GM21528 (cell line): Measurements from ENCODE around the gene GPC6.

Experiments
- ATAC-seq: cut with Tn5 transposase; IDR thresholded peaks from one replicate; pipeline ENCODE4 v1.9.1; 2021; ENCODE audit warnings: mild to moderate bottlenecking, moderate library complexity; ENCODE audit not compliant: unreplicated experiment, low FRiP score

Gene GPC6

DNA sequence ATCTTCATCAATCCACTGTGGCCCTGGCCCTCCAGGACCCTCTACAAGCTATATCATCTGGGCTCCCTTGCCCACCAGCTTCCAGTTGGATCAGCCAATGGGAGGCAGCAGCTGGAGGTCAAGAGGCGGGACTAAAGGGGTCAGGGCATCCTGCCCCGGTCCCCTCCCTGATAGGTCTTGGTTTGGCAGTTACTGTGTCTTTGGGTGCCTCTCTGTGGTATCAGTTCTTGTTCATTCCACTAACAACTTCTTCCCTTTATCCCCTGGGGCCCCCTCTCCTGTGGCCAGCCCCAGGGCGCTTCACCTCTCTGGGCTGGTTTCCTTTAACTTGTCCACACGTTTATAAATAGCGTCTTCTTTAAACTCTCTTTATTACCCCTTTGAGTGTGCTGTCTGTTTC, 1169.3 kb downstream of the GPC6 start:
- ATAC-seq: no peak

DNA sequence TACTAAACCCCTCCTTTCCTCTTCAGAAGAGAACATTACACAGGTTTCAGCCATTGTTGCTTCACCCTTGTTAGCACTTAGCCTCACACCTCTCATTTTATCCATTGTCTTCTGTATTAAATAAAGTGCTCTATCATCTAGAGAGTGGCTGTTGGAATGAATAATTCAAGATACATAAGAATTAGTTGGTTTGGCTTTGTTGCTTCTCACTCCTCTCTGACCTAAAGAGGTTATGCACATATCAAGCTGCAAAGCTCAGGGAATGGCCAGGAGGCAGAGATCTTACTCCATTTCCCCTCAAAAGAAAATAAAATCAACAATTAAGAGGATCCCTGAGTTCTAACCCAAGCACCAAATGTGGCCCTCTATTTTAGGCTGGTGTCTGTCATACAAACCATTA, 1173.2 kb downstream of the GPC6 start:
- no peak for ATAC-seq

DNA sequence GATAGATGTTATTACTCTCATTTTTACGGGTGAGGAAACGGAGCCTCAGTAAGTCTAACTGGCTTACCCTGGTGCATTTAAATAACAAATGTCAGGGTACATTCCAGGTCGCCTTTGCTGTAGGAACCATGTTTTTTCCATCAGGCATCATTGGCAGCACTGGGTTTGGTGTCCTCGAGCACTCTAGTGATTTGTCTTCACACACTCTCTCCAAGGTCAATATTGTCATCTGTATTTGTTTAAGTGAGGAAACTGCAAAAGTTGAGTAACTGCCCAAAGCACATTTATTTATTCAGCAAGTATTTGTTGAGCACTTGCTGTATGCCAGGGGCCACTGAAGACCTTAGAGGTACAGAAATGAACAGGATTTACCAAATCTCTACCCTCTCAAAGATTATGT, 1174.3 kb downstream of the GPC6 start:
- no peak for ATAC-seq

DNA sequence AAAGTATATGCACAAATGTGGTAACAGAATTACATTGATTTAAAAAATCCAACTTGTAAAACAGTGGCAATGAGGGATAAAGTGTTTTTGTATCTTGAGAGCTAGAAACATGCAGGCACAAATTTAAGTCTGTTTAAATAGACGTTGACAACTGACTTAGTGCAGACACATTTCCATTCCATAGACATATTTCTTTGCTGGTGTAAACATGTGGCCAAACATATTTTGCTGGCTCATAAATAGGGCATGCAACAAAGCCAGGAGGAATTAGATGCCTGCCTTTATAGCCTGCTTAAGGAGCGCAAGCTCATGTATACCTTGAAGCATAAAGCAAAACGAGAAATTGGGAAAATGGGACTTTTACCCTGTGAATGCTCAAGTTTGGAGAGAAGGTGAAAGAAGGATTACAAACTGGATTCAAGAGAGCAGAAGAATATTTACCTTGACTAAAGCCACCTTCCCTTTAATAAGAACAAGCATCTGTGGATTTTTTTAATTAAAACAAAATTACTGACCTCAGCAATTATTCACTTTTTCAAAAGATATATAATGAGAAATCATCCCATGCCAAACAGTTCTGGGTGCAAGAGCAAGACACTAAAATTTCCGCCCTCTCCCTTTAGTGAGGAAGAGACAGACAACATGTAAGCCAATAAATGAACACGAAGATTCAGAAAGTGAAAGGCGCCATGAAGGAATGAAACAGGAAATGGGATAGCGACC, 1181.9 kb downstream of the GPC6 start:
- ATAC-seq: no peak

DNA sequence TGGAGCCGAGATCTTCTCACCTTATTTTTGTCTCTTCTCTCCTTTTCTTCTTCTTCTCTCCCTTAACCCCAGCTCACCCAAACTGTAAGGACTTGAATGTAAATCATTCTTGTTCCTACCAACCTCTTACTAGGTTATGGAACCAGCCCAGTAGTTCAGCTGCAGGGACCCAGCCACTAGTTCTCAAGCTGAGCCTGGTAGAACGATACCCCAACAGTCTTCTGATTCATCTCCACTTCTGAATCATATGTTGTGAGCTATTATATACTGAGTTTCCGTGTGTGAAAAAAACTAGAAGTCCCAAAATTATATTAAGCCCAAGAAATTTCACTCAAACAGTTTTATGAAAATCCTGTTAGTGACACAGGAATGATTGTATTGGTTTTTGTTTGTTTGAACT, 1185.1 kb downstream of the GPC6 start:
- no peak for ATAC-seq

DNA sequence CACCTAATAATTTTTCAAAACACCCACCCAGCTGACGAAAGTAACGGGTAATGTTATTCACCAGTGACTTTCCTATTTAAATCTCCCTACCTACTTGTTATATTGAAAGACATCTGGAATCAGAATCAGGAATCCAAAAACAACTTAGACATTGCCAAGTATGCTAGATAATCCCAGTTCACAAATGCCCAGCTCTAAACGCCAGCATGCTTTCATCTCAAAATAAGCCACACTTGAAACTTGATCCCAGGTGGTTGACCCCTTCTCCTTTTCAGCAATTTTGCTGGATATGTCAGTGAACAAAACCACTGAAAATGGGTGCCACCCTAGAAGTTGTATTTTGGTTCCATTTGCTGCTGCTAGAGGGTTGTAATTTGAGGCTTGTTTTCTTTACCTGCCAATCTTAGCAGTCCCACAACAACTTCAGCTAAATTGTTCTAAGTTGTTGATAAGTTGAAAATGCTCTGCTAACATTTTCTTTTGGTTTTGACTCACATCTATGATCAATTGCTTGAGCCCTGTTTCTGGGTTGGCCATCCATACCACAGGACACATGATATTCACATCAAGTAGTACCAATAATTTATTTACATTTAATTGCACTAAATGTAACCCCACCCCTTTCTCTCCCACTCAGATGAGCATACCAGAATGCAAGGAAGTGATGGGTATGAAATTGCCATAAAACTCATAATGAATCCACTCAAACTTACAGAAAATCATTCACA, 1186.4 kb downstream of the GPC6 start:
- ATAC-seq: no peak

DNA sequence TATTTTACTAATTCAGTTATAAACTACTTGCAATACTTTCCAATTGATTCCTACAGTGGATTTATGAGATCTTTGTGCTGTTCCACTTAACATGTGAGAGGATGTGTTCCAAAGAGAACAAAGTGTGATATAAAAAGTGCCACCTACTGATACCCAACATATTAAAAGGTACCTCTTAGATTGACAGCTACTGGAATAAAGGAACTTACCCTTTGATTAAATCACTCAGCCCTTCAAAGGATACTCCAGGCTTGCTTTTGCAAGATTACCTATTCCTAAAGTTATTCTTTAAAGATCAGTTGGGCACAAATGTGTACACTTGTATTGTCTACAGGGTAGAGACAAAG, 1187.0 kb downstream of the GPC6 start:
- ATAC-seq: no peak

DNA sequence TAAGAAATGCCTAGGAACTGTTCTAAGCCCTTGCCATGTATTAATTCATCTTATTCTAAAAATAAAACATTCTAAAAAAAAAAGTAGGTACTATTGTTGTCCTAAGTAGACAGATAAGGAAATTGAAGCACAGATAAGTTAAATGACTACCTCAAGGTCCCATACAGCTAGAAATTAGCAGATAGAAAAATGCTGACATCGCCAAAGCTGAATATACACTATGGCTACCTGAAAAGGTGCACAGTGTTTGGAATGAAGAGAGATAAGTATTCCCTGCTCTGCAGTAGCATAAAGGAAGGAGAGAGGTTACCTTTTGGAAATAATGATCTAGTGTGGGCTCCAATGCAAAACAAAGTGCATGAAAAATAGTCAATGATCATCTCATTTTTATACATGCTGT, 1187.5 kb downstream of the GPC6 start:
- ATAC-seq: no peak

DNA sequence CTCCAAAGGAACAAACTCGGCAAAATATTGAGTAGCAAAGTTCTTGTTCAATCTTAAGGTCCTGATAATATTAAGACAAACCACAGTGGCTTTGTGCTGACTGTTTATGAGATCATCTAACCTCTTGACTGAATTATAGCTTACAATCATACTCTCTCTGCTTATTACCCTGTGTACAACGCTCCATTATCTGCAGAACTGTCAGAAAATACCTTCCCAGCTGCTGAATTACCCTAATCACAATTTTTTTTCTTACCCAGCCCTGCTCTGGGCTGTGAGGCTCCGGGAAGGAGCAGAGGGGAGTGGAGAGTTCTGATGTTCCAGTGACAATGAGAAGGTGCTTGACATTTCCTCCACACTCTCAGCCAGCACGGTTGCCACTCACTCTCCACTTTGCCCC, 1188.1 kb downstream of the GPC6 start:
- ATAC-seq: no peak

DNA sequence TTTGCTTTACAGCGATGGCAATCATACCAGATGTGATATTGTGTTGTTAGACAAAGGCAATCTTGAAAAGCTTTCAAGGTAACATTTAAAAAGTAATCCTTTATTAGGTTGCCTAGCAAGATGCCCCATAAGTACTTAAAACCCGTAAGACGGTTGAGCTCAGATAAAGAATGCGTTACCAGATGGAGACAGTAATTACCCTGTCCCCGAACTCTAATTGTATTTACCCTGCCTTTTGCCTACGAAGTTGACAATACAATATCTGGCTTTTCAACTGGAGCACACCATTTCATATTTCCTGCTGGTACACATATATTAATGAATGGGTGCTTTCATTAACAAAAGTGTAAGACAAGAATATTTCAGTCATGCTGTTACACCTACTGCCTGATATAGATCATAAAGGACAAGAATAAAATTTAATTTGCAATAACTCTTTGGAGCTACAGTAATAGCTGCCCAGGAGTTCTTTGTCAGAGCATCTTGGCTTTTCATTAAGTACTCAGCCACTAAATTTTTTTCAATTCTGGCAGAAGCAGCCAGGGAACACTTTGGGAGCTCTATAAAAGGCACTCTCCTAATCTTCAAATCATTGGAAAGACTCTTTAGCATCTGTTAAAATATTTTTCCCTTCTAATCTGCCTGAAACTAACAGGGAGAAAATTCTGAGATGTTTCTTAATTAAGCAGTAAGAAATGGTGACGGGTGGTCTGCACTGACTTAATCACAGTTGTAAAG, 1189.1 kb downstream of the GPC6 start:
- no peak for ATAC-seq

DNA sequence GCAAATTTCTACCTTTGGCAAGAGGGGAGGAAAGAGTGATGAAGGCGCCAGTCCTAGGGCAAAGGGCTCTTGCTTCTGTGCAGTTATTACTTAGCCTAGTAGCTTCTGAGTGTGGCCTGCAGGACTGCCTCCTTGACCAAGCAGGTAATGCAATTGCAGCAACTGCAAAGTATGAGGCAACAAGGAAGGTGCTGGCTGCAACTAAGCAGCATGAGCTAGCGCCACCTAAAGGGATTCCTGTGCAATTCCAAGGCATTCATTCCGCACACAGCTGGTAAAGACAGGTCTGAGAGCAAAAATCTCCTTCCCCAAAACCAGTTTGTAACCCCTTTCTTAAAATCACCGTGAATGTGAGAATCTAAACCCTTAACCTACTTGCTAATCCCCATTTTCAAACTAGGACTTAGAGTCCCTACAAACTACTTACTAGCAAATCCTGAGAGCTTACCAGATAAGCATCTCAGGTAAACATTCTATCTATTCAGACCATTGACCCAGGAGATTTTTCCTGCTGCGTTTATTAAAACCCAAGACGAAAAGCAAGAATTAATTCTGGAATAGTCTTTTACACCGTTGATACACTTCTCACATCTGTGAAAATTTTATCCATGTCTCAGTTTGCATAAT, 1190.0 kb downstream of the GPC6 start:
- no peak for ATAC-seq

DNA sequence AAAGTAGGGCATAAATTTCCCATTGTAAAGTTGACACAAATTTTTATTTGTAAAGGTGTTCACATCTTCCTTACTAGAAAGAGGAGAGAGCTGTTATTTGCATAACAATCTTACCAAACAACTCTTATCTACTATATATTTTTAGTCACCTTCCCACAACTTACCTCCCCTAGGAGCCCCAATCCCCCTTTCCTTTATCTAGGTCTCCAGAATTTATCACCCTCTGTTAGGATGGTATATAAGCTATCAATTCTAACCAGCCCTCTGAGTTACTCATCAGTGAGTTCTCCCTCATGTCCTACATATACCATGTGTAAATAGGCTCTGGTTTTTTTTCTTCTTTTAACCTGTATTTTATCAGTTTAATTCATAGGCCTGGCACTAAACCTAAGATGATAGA, 1190.7 kb downstream of the GPC6 start:
- ATAC-seq: no peak

DNA sequence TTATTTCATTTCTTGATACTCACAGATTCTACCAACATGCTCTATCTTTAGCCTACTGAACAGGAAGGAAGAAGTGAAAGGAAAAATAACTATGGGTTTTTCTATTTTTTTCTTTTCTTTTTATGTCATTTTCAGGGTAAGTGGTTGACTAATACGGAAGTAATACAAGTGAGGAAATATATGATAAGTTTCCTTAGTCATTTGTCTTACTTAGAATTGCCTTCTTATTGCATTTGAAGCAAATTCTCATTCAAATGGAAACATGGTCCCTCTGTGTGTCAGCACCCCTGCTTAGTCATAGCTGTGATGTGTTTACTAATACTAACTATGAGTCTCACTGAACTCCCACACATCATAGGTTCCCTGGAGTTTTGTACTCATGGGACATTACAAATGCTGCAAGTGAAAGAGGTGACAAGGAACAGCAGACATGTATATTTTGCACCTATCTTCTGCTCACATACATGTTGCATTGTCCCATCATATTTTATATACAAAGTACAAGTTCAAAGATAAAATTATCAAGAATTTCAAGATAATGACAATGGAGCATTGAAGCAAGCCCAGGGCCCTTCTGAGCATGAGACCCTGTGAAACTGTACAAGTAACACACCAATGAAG, 1192.8 kb downstream of the GPC6 start:
- no peak for ATAC-seq

DNA sequence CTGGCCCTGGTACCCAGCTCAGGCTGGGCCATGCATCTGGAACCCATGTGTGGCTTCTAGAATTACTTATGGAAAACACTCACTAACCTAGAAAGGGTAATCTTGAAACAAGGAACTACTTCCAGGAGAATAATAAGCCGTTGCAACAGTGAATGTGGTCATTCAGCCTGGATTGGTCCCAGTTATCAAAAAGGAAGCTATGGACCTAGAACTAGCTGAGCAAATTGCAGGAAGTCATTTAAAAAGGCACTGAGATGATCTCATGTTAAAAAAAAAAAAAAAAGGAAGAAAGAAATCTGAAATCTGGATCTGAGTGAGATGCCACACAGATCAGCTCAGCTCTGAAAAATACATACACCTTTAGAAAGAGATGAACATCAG, 1193.3 kb downstream of the GPC6 start:
- no peak for ATAC-seq

DNA sequence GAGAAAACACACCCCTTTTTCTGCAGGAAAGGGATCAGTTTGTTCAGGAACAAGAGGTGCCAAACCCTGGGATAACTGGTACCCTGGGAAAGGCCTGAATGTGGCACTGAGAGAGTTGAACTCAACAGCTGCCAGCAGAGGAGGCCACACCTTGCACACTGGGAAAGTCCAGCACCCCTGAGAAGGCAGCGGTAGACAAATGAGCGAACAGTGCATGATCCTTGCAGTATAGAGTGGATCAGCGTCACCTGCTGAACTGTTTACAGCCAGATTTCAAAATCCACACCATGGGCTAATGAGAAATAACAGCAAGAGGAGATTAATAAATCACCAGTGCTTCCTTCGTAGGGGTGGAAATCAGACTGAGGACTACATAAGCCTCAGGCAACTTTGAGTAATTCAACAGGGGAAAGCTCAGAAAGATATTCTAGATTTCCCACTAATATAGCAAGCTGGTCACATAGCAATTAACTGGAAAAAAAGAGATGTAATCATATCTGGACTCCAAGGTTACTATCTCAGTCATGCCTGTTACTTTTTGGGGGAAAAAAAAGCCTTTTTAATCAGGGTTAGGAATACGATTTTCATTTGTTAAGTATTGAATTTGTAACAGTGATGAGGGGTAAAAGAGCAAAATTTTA, 1200.8 kb downstream of the GPC6 start:
- ATAC-seq: no peak

DNA sequence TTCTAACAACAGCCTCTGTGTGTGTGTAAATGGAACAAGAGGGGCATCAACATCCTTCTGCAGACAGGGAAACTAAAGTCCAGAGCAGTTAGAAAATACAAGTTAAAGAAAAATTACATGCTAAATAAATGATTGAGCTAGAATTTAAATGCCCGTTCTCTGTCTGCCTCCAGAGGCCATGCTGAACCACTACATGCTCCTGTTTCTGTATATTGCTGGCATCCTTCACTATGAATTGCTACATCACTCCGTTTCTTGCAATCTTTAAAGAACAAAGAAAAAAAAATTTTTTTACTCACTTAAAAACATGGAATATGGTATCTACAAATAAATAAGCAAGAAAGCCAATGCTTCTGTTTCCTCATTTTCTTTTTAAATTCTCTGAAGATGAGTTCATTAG, 1205.0 kb downstream of the GPC6 start:
- ATAC-seq: no peak

DNA sequence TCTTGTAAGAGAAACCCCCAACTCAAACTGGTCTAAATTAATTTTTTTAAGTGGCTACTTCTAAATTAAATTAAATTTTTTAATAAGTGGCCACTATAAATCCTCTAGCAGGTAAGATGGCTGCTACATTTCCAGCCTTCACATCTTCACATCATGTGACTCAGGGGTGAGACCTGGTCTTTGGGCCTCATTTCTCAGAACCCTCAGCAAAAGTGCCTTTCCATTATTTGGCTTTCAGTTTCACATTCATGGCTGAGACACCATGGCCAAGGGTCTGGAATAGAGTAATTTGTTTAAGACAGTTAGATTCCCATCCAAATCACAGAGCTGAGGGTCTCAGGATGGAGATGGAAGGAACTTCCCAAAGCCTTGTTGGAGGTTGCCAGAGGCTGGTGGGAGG, 1205.4 kb downstream of the GPC6 start:
- ATAC-seq: no peak

DNA sequence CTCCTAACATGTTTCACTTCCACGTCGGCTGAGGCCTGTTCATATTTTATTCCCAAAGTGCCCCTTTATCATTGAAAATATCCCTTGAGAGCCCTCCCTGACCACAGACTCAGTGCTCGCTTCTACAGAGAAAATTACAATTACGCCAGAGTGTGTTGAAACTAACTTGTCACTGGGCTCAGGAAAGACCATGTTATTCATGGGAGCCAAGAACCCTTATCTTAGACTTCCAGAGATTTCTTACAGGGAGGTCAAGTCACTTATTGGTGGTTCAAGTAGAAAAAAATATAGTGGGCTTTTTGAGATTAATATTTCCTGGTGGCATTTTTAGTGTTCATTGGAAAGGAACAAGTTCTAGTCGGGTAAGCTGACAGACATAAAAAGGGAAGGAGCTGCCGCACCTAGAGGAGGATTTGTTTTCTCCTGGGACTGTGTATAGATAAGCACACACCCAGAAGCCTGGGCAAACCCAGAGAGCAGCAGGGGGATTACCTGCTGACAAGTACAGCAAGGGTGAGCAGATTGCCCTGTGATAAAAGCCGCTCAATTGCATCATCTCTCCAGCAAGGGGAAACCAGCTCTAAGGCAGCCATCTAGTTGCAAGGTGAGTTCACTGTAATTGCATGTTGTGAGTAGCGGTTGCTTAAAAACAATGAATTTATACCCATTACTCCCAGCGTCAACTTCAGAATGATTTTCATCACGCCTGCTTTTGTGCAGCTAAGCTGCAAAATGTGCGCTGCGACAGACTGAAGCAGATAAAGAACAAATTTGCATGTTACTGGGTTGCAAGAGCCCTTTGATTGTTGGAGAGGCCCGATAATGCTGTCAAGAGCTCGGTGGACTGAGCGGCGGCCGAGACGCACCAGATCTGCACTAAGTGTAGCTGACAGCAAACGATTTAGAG, 1206.7 kb downstream of the GPC6 start:
- ATAC-seq: no peak

DNA sequence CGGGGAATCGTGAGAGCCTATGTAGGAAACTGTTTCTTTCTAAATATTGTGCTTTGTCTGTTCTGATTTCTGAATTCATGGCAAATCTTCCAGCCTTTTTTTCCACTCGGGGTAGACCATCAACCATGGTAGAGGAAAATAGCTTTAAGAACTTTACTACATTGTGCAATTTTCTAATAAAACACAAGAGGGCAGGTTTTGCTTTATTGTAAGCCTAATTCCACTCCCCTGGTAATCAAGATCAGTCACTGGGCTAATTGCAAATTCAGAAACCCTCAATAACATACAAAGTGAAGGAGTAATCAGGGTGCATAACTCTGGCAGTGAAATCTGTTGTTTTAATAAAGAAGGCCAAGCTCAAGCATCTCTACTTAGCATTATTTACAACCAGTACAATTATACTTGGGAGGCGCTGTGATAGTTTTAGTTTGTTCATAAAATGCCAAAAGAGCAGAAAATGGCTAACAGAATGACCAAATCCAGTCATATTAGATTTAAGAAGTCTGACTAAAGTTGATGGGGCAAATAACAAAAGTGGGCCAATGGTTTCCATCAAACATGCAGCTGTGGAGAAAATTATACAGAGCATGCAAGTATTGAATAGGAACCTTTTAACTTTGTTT, 1209.1 kb downstream of the GPC6 start:
- no peak for ATAC-seq
